AG09319 (cell line): ENCODE measurements around the gene MAT1A.

Source experiments
- DNase-seq: peaks from one replicate; pipeline ENCODE4 v3.0.0-alpha.2; 2010; ENCODE audit warnings: low read depth; ENCODE audit errors: extremely low read depth
- CTCF ChIP-seq: IDR thresholded peaks from 2 replicates; pipeline ENCODE4 v1.5.1; 2011; ENCODE audit warnings: low read depth, mild to moderate bottlenecking, inconsistent platforms, low read length, moderate library complexity

Gene MAT1A

DNA sequence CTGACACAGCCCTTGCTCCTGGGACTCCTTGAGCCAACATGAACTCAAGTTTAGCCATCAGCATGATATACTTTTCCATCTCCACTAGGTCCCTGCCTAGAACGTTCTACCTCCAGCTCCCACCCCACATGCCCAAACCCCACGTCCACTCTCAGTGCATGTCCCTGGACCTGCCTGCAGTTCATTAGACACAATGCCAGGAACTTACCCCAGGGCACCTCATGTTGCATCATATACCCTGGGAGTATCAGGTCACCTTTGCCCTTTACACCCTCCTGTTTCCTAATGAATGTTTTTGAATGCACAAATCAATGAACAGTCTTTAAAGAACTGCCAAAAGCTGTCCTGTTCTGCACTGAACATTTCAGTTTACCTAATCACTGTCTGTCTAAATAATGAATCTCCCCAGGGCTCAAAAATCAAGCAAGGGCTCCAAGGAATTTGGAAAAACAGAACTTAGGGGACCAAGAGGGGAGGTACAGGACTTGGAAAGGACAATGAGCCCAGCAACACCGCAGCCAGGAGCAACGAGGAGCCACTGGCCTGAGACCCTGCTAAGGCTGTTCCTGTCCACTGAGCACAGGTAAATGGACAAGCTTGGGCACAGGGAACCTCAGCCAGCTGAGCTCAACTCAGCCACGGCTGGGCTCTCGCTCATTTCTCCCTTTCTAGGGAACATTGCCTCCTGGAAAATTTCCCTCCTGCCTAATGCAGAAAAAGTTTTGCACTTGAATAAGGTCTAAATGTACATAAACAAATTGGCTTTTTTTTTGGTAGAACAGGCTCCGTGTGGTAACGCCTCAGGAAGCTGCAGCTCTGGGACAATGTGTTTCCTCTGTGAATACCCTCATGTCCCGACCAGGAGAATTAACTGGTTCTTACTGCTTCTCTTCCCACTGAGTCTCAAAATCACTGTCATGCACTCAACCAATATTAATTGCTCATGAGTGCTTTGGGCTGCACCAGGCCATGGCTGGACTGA, 7.4 kb downstream of the MAT1A start:
- no peak for TF ChIP-seq CTCF
- DNase-seq: no peak

GRCh38 chr10:80281292-80281691, 8.2 kb downstream of the MAT1A start:
- DNase-seq: no peak
- TF ChIP-seq CTCF: no peak

- no peak for DNase-seq
- no peak for TF ChIP-seq CTCF
Observed at GRCh38 chr10:80280071-80280800, 9.2 kb downstream of the MAT1A start.

DNA sequence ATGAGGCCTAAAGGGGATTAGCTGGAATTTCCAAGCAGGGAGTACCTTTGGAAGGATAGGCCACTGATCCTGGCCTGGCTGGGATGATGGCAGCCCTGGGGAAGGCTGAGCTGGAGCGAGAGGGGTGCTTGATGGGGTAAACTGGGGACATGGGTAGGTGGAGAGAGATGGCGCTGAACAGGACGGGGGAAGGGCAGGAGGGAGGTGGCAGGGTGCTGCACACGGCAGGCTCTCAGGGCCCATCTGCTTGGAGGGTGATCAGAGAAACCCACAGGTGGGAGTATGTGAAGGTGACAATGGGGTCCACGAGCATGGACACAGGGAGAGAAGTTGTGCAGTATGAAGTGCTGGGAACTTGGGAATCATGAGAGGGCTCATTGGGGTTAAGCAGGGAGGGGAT, 10.3 kb downstream of the MAT1A start:
- no peak for TF ChIP-seq CTCF
- no peak for DNase-seq

GRCh38 chr10:80278480-80278879, 11.0 kb downstream of the MAT1A start:
- TF ChIP-seq CTCF: no peak
- DNase-seq: no peak

DNA sequence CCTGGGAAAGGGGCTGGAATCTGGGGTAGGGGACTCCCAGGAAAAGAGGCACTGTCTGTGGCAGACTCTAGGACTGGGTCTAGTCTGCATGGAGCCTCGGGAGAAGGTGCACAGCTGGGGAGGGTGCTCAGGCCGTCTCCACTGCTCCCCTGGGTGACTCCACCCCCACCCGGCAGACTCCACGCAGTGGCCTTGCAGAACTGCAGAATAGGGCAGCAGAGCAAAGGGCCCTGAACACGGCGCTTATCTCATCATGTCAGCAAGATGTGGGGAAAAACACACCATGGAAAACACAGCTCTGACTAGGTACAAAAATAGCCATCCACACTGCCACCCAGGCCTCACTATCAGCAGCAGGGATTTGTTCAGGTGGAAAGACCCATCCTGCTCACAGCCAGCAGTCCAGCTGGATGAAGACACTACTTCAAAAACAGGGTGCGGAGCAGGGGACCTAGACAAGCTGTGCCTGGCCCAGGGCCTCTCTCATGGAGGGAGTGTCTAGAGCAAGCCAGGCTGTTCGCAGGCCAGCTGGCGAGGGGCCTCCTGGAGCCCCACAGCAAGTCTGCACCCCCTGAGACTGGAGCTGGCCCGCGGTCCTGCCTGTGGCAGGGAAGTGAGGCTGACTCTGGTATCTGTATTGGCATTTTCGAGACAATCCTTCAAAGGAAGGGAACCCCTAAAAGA, 11.7 kb downstream of the MAT1A start:
- DNase-seq: no peak
- no peak for TF ChIP-seq CTCF
